HUES6 (cell line): Measurements from ENCODE around the gene RBM46.

Experiments used
- H3K27ac ChIP-seq: 2 replicates; pipeline ENCODE4 v1.7.0; 2013; ENCODE audit warnings: low read depth, mild to moderate bottlenecking, low read length, inconsistent platforms
- H3K27me3 ChIP-seq: 2 replicates; pipeline ENCODE4 v1.6.1; 2013; ENCODE audit warnings: low read length; ENCODE audit not compliant: control insufficient read depth, insufficient read depth
- H3K36me3 ChIP-seq: 2 replicates; pipeline ENCODE4 v1.6.1; 2013; ENCODE audit warnings: low read length; ENCODE audit not compliant: control insufficient read depth, insufficient read depth
- H3K4me1 ChIP-seq: 2 replicates; pipeline ENCODE4 v1.6.1; 2013; ENCODE audit warnings: low read length; ENCODE audit not compliant: control insufficient read depth, insufficient read depth
- H3K4me3 ChIP-seq: 2 replicates; pipeline ENCODE4 v1.5.1; 2013; ENCODE audit warnings: low read depth, low read length
- H3K9ac ChIP-seq: one replicate; pipeline ENCODE4 v1.6.1; 2013; ENCODE audit warnings: mild to moderate bottlenecking, low read length
- H3K9me3 ChIP-seq: 2 replicates; pipeline ENCODE4 v1.6.1; 2013; ENCODE audit warnings: low read depth, low read length; ENCODE audit not compliant: control insufficient read depth, insufficient read depth

The RBM46 gene

DNA sequence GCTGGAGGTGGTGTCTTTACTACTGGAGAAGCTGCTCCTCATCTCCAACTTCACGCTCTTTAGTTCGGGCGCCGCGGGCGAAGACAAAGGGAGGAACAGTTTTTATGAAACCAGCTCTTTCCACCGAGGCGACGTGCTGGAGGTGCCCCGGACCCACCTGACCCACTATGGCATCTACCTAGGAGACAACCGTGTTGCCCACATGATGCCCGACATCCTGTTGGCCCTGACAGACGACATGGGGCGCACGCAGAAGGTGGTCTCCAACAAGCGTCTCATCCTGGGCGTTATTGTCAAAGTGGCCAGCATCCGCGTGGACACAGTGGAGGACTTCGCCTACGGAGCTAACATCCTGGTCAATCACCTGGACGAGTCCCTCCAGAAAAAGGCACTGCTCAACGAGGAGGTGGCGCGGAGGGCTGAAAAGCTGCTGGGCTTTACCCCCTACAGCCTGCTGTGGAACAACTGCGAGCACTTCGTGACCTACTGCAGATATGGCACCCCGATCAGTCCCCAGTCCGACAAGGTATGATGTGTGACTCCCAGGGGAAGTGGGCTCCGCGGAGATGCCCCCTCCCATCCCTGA is 36.6 kb upstream of the RBM46 start:
- no peaks in the 10 kb centered on the region for H3K9me3 ChIP-seq
- H3K27ac ChIP-seq = no peak overlapping the region
- peaks cover 63% of the 10 kb centered on the region for H3K27me3 ChIP-seq
- peaks cover 21% of the 10 kb centered on the region for H3K4me1 ChIP-seq
- H3K4me3 ChIP-seq = peak overlapping the region; percentile 90
- H3K9ac ChIP-seq = peak overlapping the region; percentile 63
- no peaks in the 10 kb centered on the region for H3K36me3 ChIP-seq

DNA sequence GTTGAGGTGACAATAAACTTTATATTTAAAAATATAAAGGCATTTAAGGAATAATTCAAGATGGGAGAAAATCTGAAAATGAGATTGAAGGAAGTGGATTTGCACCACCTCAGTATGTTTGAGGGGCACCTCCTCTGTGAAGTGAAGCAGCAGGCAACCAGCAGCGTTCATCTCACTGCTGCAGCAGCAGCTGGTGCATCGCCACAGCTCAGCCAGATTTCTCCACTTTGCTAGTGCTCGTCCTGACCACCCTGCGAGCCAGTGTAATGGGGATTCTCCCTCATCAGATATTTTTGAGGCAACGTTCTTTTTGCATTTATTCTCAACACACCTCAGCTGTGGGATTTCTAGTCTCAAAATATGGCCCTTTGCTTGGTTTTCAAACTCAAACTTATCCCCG is 23.4 kb upstream of the RBM46 start:
- H3K4me3 ChIP-seq = no peak overlapping the region

DNA sequence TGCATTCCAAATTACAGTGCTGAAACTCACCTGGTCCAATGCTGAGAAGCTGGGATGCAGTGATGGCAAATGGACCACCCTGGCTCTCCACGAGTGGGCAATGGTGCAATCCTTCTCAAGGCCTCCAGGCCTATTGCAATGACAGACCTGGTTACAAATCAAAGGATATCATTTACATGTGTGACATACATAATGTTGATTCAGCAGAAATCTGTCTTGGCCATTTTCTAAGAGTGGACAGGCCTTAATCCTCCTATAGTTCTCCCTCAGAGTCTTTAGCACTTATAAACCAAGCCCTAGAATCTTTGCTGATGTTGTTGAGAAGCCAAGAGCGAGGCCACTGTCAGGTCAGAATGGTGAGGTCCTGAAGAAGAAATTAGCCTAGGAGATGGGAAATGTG is 20.2 kb upstream of the RBM46 start:
- Histone ChIP-seq H3K27me3 (no peaks in the 10 kb centered on the region), H3K4me3 (no peak overlapping the region), H3K9ac (no peak overlapping the region), H3K27ac (no peak overlapping the region), H3K36me3 (no peaks in the 10 kb centered on the region), H3K4me1 (no peaks in the 10 kb centered on the region), H3K9me3 (no peaks in the 10 kb centered on the region)

More for the DNA sequence above, 23.4 kb upstream of the RBM46 start:
- Histone ChIP-seq H3K27ac (no peak overlapping the region), H3K9ac (no peak overlapping the region), H3K27me3 (no peaks in the 10 kb centered on the region), H3K4me1 (no peaks in the 10 kb centered on the region), H3K36me3 (no peaks in the 10 kb centered on the region; the same call in 1 of the 2 replicates), H3K9me3 (no peaks in the 10 kb centered on the region)

DNA sequence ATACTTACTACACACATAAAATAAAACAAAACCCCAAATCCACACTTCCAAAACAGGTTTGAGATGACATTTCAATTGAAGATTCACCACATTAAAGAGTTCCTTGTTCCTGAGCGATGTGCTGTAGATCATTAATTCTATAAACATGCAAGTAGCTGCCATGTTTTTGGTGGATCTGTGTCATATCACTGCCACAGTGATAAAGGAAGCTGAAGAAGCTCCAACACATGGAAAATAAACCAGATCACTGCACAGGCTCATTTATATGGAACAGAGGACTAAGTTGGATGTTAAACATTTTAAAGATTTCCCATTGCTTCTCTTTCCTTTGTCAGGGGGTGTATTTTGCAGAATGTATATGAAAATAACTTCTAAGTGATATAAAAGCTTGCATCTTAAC is 2.8 kb upstream of the RBM46 start:
- H3K4me3 ChIP-seq = no peak overlapping the region
- H3K27me3 ChIP-seq = no peaks in the 10 kb centered on the region
- H3K27ac ChIP-seq = no peak overlapping the region
- no peaks in the 10 kb centered on the region for H3K36me3 ChIP-seq
- no peaks in the 10 kb centered on the region for H3K4me1 ChIP-seq
- H3K9ac ChIP-seq = no peak overlapping the region
- no peaks in the 10 kb centered on the region for H3K9me3 ChIP-seq

DNA sequence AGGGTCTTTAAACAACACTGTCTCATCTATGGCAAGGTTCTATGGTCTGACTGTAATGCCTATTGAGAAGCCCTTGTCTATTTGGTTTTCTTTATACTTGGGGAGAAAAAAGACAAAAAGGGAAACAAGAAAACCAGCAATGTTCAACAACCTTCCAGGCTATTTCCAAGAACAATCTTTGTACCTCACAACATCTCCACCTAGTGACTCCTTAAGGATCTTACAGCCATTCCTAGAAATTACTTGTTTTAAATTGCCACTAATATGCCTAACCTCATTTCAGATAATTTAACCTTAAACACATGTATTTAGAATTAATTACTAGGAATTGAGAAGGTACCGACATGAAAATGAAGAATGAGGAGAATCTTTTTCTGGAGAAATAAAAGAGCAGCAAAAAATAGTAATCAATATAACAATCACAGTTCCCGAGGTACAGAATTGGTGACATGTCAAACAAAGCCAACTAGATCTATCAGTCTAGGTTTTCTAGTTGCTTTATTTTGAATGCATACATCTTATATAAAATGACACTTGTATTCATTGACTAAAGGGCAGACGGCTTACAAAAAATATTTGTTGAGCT is 1.6 kb upstream of the RBM46 start:
- Histone ChIP-seq H3K36me3 (no peaks in the 10 kb centered on the region), H3K9ac (no peak overlapping the region), H3K9me3 (no peaks in the 10 kb centered on the region), H3K27me3 (no peaks in the 10 kb centered on the region), H3K4me3 (no peak overlapping the region), H3K27ac (no peak overlapping the region), H3K4me1 (no peaks in the 10 kb centered on the region)

DNA sequence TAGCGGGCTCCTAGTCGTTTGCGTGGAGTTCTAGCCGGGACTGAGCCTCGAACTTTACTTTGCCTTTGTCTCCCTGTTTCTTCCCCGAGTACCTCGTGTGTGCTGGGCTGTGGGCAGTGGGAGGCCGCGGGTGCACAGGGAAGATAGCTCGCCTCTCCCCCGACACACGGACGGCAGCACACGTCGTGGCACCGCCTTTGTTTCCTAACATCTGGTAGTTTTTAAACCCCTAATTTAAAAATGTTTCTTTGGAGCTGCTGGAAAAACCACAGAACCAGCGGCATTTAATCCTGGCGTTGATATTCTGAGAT is 866 bp downstream of the RBM46 start:
- Histone ChIP-seq H3K27ac (no peak overlapping the region), H3K9ac (no peak overlapping the region), H3K27me3 (no peaks in the 10 kb centered on the region), H3K4me3 (peak overlapping the region; percentile 38; the same call in 1 of the 2 replicates), H3K36me3 (no peaks in the 10 kb centered on the region), H3K9me3 (no peaks in the 10 kb centered on the region), H3K4me1 (no peaks in the 10 kb centered on the region)

DNA sequence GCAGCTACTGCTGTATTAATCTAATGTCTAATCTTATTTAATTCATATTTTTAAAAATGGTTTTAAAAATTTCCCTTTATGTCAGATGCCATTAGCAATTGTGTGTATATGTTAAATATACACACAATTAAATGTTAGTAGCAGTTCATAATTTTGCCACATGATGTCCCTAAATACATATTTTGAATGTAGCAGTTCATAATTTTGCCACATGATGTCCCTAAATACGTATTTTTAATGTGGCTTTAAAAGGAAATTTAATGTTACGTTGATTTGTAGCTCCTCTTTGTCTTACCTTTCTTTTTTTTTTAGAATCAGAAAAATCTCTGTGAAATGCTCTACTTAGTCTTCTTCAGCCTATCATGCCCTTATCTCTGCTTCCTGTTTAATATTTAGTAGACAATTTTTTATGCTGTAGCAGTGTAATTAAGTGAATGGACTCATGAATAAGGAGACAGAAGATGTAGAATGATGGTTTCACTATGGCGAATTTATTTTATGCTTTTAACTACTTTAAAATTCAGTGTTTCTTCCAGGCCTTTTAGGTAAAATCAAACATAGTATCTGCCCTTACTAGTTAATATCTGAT is 26.1 kb downstream of the RBM46 start:
- H3K36me3 ChIP-seq = no peaks in the 10 kb centered on the region
- H3K4me1 ChIP-seq = no peaks in the 10 kb centered on the region
- H3K4me3 ChIP-seq = no peak overlapping the region
- no peak overlapping the region for H3K27ac ChIP-seq
- H3K27me3 ChIP-seq = no peaks in the 10 kb centered on the region
- H3K9me3 ChIP-seq = no peaks in the 10 kb centered on the region
- H3K9ac ChIP-seq = no peak overlapping the region

DNA sequence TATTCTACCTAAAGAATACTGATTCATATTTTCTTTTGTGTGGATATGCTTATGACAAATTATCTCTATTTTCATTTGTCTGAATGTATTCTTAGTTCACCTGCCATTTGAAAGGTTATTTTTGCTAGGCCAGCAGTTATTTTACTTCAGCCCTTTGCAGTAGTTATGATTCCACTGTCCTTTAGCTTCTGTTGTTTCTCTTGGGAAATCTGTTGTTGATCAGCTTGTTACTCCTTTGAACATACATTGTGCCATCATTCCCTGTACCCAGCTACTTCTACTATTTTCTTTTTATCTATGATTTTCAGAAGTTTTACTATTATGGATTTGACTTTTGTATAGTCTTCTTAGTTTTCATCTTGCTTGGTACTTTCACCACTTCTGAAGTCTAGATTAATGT is 37.2 kb downstream of the RBM46 start:
- H3K4me3 ChIP-seq = no peak overlapping the region
- no peak overlapping the region for H3K9ac ChIP-seq
- no peaks in the 10 kb centered on the region for H3K36me3 ChIP-seq
- no peaks in the 10 kb centered on the region for H3K9me3 ChIP-seq
- H3K27me3 ChIP-seq = no peaks in the 10 kb centered on the region
- H3K4me1 ChIP-seq = no peaks in the 10 kb centered on the region
- H3K27ac ChIP-seq = no peak overlapping the region

DNA sequence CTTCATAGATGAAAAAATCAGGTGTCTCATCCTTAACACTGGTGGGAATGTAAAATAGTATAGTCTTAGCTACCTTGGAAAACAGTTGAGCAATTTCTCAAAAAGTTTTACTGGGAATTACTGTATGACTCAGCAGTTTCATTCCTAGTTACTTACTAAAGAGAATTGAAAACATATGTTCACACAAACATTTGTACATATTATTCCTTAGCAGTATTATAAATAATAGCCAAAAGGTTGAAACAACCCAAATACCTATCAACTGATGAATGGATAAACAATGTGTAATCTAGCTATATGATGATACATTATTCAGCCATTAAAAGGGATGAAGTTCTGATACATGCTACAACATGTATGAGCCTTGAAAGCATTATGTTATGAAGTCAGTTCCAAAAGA is 41.7 kb downstream of the RBM46 start:
- no peaks in the 10 kb centered on the region for H3K27me3 ChIP-seq
- H3K36me3 ChIP-seq = no peaks in the 10 kb centered on the region
- no peak overlapping the region for H3K4me3 ChIP-seq
- H3K9me3 ChIP-seq = no peaks in the 10 kb centered on the region
- no peak overlapping the region for H3K27ac ChIP-seq
- H3K4me1 ChIP-seq = no peaks in the 10 kb centered on the region
- no peak overlapping the region for H3K9ac ChIP-seq

DNA sequence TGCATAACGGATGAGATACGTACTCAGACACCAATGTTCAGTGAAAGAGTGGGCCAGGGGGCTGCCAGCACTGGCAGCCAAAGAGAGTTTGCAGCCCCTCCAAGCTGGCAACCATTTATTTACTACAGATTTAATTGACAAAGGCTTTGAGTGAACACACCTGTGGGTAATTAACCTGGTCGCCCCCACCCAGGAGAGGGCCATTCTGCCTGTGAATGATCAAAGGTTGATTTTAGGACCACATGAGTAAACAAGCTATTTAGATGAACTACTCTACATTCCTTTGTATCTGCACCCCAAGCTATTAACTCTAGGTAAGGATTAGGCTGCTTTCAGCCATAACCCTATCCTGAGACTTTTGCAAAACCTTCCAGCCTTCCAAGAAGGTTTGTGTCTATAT is 55.0 kb downstream of the RBM46 start:
- Histone ChIP-seq H3K4me3 (no peak overlapping the region), H3K4me1 (peaks cover 5% of the 10 kb centered on the region; the same call in 1 of the 2 replicates), H3K27ac (no peak overlapping the region), H3K9me3 (0 out of 2 replicates have a peak, but pooled peaks cover 4% of the 10 kb centered on the region), H3K36me3 (no peaks in the 10 kb centered on the region), H3K9ac (no peak overlapping the region), H3K27me3 (no peaks in the 10 kb centered on the region)

DNA sequence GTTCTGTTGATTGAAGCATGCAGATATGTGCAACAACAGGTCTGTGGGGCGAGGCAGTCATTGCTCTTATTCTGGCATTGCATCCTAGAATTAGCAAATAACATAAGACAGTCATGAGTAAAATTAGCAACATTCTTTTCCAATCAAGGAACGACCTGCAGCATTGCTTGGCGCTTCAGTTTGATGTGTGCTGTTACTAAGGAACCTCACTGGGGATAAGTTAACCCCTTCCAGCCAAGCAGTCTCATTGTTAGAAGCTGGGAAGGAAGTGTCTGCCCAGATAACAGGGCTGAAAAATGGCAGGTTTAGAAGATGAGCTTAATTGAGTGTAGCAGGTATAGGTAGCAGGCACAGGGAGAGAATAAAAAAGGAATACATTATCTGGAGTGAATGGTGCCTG is 55.4 kb downstream of the RBM46 start:
- 0 out of 2 replicates have a peak, but pooled peaks cover 4% of the 10 kb centered on the region for H3K9me3 ChIP-seq
- H3K4me1 ChIP-seq = peaks cover 5% of the 10 kb centered on the region; the same call in 1 of the 2 replicates
- no peak overlapping the region for H3K9ac ChIP-seq
- no peaks in the 10 kb centered on the region for H3K27me3 ChIP-seq
- H3K27ac ChIP-seq = no peak overlapping the region
- H3K36me3 ChIP-seq = no peaks in the 10 kb centered on the region
- H3K4me3 ChIP-seq = no peak overlapping the region
